Neuron (in vitro differentiated cells): ENCODE results near the gene SPINT2.
A peak's percentile ranks its signal among the peaks of the same experiment; 100 is the strongest.

Experiments used
- H2AFZ ChIP-seq: one replicate; pipeline ENCODE4 v1.6.1; 2013; ENCODE audit warnings: low read depth, mild to moderate bottlenecking, inconsistent platforms, low read length, moderate library complexity
- H3K27me3 ChIP-seq: one replicate; pipeline ENCODE4 v1.6.1; 2013; ENCODE audit warnings: low read length; ENCODE audit not compliant: insufficient read depth
- H3K36me3 ChIP-seq: one replicate; pipeline ENCODE4 v1.6.1; 2013; ENCODE audit warnings: low read length; ENCODE audit not compliant: insufficient read depth
- H3K4me1 ChIP-seq: one replicate; pipeline ENCODE4 v1.6.1; 2013; ENCODE audit warnings: low read length; ENCODE audit not compliant: insufficient read depth
- H3K4me3 ChIP-seq: 2 replicates; pipeline ENCODE4 v1.5.1; 2013; ENCODE audit warnings: mild to moderate bottlenecking, low read length, moderate library complexity
- H3K9me3 ChIP-seq: one replicate; pipeline ENCODE4 v1.6.1; 2013; ENCODE audit warnings: low read length

The SPINT2 gene

GRCh38 chr19:38317104-38317612 is 52.8 kb downstream of the SPINT2 start:
- H3K27me3 ChIP-seq, result peaks cover 42% of the 10 kb centered on the region

DNA sequence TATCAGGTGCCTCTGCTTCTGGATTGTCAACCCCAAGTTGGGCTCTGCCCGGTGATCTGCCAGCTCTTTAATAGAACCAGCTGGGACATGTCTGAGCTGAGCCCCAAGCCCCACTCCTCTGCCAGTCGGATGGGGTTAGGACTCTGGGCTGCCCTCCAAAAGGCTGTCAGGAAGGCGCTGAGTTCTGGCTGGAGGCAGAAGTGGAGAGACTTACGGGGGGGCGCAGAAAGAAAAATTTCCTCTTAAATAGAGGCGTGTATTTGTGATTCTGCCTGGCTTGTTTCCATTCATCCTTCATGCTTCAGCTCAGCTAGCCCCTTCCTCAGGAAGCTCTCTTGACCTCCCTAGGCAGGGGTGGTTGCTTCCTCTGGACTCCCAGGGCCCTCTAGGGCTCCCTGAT is 54.3 kb downstream of the SPINT2 start:
- Histone ChIP-seq H2AFZ (no peak overlapping the region), H3K36me3 (no peaks in the 10 kb centered on the region), H3K4me1 (peaks cover 14% of the 10 kb centered on the region), H3K9me3 (no peaks in the 10 kb centered on the region), H3K27me3 (peaks cover 49% of the 10 kb centered on the region), H3K4me3 (no peak overlapping the region)

More at GRCh38 chr19:38317104-38317612, 52.8 kb downstream of the SPINT2 start:
- Histone ChIP-seq H2AFZ (no peak overlapping the region), H3K4me3 (no peak overlapping the region), H3K9me3 (no peaks in the 10 kb centered on the region), H3K36me3 (no peaks in the 10 kb centered on the region), H3K4me1 (peaks cover 14% of the 10 kb centered on the region)

DNA sequence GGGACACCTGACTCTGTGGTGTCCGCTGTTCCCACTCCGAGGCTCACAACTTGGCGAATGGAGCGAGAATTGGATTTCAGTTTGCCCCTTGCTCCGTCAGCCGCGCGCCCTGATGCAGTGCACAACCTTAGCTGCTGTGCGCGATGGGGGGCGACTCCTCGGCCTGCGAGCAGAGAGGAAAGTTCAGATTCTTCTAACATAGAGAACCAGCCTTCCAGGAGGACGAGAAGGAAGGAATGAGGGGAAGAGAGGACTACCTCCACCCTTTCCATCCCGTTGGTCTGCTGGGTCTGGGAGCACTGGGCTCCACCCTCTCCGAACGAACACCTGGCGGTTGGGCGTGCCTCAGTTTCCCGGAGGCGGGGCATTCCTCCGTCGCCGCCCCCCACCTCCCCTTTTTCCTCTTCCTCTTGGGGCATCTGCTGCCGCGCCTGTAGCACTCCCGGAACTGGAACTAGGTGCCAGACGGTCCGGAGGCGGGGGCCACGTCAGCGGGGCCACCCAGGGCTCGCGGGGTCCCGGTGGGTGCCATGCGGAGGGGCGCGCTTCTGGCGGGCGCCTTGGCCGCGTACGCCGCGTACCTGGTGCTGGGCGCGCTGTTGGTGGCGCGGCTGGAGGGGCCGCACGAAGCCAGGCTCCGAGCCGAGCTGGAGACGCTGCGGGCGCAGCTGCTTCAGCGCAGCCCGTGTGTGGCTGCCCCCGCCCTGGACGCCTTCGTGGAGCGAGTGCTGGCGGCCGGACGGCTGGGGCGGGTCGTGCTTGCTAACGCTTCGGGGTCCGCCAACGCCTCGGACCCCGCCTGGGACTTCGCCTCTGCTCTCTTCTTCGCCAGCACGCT is 55.3 kb downstream of the SPINT2 start, which contains the start of gene KCNK6:
Gene KCNK6 (plus strand): TSS at position 425 of the 838 bp plus-strand sequence. CDS start 106 bp downstream, at position 531.
- H3K9me3 ChIP-seq, result no peaks in the 10 kb centered on the region
- H3K36me3 ChIP-seq, result no peaks in the 10 kb centered on the region
- H3K4me1 ChIP-seq, result peaks cover 14% of the 10 kb centered on the region
- peak within 1 kb of the TSS; percentile 84 for H2AFZ ChIP-seq
- peak within 1 kb of the TSS; percentile 20 for H3K4me3 ChIP-seq
- H3K27me3 ChIP-seq, result peaks cover 52% of the 10 kb centered on the region

- Histone ChIP-seq H3K27me3 (peaks cover 52% of the 10 kb centered on the region), H2AFZ (no peak overlapping the region), H3K36me3 (no peaks in the 10 kb centered on the region), H3K9me3 (no peaks in the 10 kb centered on the region), H3K4me1 (peaks cover 11% of the 10 kb centered on the region), H3K4me3 (no peak overlapping the region)
Measured at GRCh38 chr19:38320969-38321339, 56.6 kb downstream of the SPINT2 start.

GRCh38 chr19:38321646-38322196 is 57.3 kb downstream of the SPINT2 start:
- Histone ChIP-seq H3K4me1 (peaks cover 11% of the 10 kb centered on the region), H3K27me3 (peaks cover 52% of the 10 kb centered on the region), H2AFZ (no peak overlapping the region), H3K9me3 (no peaks in the 10 kb centered on the region), H3K36me3 (no peaks in the 10 kb centered on the region), H3K4me3 (no peak overlapping the region)

DNA sequence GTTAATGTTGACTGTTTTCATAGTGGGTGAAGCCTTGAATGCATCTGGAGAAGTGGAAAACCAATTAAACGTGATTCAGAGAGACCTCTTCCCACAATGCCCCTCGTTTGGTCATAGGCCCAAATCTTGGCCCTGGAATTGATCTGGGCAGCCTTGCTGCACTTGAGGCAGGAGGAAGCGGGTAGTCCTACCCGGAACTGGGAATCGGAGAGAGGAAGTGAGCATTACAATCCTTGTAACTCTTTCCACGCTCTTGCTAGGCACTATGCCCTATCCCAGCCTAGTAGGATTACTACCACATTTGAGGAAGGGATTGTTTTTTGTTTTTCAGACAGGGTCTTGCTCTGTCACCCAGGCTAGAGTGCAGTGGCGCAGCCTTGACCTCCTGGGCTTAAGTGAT is 58.9 kb downstream of the SPINT2 start:
- Histone ChIP-seq H3K36me3 (no peaks in the 10 kb centered on the region), H3K4me3 (no peak overlapping the region), H3K27me3 (peaks cover 49% of the 10 kb centered on the region)

DNA sequence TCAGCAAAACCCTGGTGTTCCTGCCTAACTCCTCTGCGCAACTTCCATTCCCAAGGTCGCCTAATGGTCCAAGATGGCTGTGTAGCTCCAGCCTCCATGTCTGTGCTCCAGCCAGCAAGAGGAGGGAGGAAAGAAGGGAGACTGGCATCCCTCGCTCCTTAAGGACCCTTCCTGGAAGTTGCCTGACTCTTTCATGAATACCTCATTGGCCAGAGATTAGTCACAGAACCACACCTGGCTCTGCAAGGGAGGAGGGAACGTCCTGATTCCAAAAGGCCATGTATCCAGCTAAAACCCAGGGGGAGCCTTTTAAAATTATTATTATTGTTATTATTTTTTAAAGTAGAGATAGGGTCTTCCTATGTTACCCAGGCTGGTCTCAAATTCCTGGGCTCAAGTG is 60.1 kb downstream of the SPINT2 start:
- peaks cover 37% of the 10 kb centered on the region for H3K27me3 ChIP-seq

More for the DNA sequence above, 58.9 kb downstream of the SPINT2 start:
- Histone ChIP-seq H2AFZ (no peak overlapping the region), H3K4me1 (peaks cover 11% of the 10 kb centered on the region), H3K9me3 (no peaks in the 10 kb centered on the region)

GRCh38 chr19:38326591-38326990 is 62.2 kb downstream of the SPINT2 start:
- Histone ChIP-seq H3K9me3 (no peaks in the 10 kb centered on the region), H3K4me3 (no peak overlapping the region), H3K4me1 (no peaks in the 10 kb centered on the region), H3K36me3 (no peaks in the 10 kb centered on the region), H3K27me3 (peaks cover 16% of the 10 kb centered on the region), H2AFZ (no peak overlapping the region)

More for the DNA sequence above, 60.1 kb downstream of the SPINT2 start:
- H3K4me3 ChIP-seq, result no peak overlapping the region
- H3K4me1 ChIP-seq, result peaks cover 11% of the 10 kb centered on the region
- H3K9me3 ChIP-seq, result no peaks in the 10 kb centered on the region
- no peak overlapping the region for H2AFZ ChIP-seq
- H3K36me3 ChIP-seq, result no peaks in the 10 kb centered on the region

GRCh38 chr19:38329651-38330050 is 65.3 kb downstream of the SPINT2 start:
- Histone ChIP-seq H3K4me1 (no peaks in the 10 kb centered on the region), H3K4me3 (no peak overlapping the region), H3K27me3 (no peaks in the 10 kb centered on the region), H3K36me3 (no peaks in the 10 kb centered on the region), H3K9me3 (no peaks in the 10 kb centered on the region), H2AFZ (no peak overlapping the region)

GRCh38 chr19:38331728-38332127 is 67.4 kb downstream of the SPINT2 start:
- Histone ChIP-seq H3K27me3 (no peaks in the 10 kb centered on the region), H3K9me3 (no peaks in the 10 kb centered on the region), H2AFZ (no peak overlapping the region), H3K4me3 (no peak overlapping the region), H3K4me1 (peaks cover 3% of the 10 kb centered on the region), H3K36me3 (no peaks in the 10 kb centered on the region)

GRCh38 chr19:38333245-38333644 is 68.9 kb downstream of the SPINT2 start:
- Histone ChIP-seq H3K9me3 (no peaks in the 10 kb centered on the region), H3K4me3 (no peak overlapping the region), H3K4me1 (peaks cover 6% of the 10 kb centered on the region), H2AFZ (no peak overlapping the region), H3K27me3 (no peaks in the 10 kb centered on the region), H3K36me3 (no peaks in the 10 kb centered on the region)

- H3K36me3 ChIP-seq, result no peaks in the 10 kb centered on the region
- H3K9me3 ChIP-seq, result peaks cover 2% of the 10 kb centered on the region
- peak overlapping the region; percentile 90 for H2AFZ ChIP-seq
- peaks cover 12% of the 10 kb centered on the region for H3K4me1 ChIP-seq
- no peaks in the 10 kb centered on the region for H3K27me3 ChIP-seq
- H3K4me3 ChIP-seq, result peak overlapping the region; percentile 78
Measured at GRCh38 chr19:38335949-38336637, 71.7 kb downstream of the SPINT2 start.
